OCI-M2 (cell line): ENCODE measurements around the gene GCSAM.
"Not testable (repeated sequence)": the region's sequence is repeated elsewhere in the genome, so short reads cannot be mapped to it uniquely, and the experiment has no call there.

ENCODE experiments used
- DNase-seq: peaks from one replicate; lab custom pipeline; 2025; ENCODE audit not compliant: unreplicated experiment; lab: John Stamatoyannopoulos, UW

GCSAM gene

GRCh38 chr3:112074616-112075497 lies 58.2 kb downstream of the GCSAM start:
- no peak for DNase-seq

- no peak for DNase-seq
Observed at GRCh38 chr3:112074006-112074405, 59.0 kb downstream of the GCSAM start.

GRCh38 chr3:112072387-112073060 lies 60.5 kb downstream of the GCSAM start:
- DNase-seq = not testable (repeated sequence)
